HepG2 (cell line): ENCODE results near the gene MAPK12. TPM values are rescaled to one million over a fixed set of nuclear protein-coding genes. Genes with fewer than 3 reads are reported as not detected.

Experiments
- ATAC-seq: fragments of 200-7000 bp; cut with Tn5 transposase; 3 replicates; pipeline ENCODE4 v1.9.1; 2020; ENCODE audit warnings: mild to moderate bottlenecking, moderate library complexity
- BruUV-seq: library from RNA; stranded (reverse); fragments of 400-500 nt; replicated peaks from 2 replicates; lab custom pipeline; 2021; lab: Mats Ljungman, UMichigan
- CTCF ChIA-PET: fragments of 300-600 bp; formaldehyde crosslinking; extraction: SDS; loops from one replicate; lab custom pipeline; 2021; ENCODE audit warnings: low total read pairs, inconsistent platforms, low intra/inter-chr PET ratio; lab: Yijun Ruan, JAX
- POLR2A ChIA-PET: fragments of 350-600 bp; sonication (Branson Sonifier 250); formaldehyde crosslinking; loops from one replicate; lab custom pipeline; 2020; ENCODE audit warnings: antibody characterized with exemption, inconsistent platforms; lab: Yijun Ruan, JAX
- DNase-seq: peaks from one replicate; pipeline ENCODE4 v3.0.0-alpha.2; 2015; ENCODE audit warnings: low spot score
- FAIRE-seq: peaks from 3 replicates; lab custom pipeline; 2011; peaks lifted over from hg19 to GRCh38; lab: Jason Lieb, UNC
- H2AFZ ChIP-seq: one replicate; pipeline ENCODE4 v1.6.1; 2011; ENCODE audit warnings: low read length, inconsistent platforms
- H3K27ac ChIP-seq: fragments of 300-600 bp; 3 replicates; pipeline ENCODE4 v1.8.0; 2011; ENCODE audit warnings: mixed run types, mild to moderate bottlenecking, mixed read lengths, low read length, inconsistent platforms; ENCODE audit not compliant: insufficient read depth; ENCODE audit errors: extremely low read length
- H3K27me3 ChIP-seq, 2 experiments: fragments of 200-600 bp in 1 of 2; 2 replicates in 1 of 2; 3 replicates in 1 of 2; pipeline versions ENCODE4 v1.6.0 to v1.8.0; 2011; ENCODE audit warnings: low read length in 2 of 2, mild to moderate bottlenecking in 2 of 2, moderate library complexity in 2 of 2, inconsistent platforms in 1 of 2; ENCODE audit not compliant: insufficient read depth in 2 of 2, control insufficient read depth in 1 of 2
- H3K36me3 ChIP-seq, 2 experiments: fragments of 200-600 bp in 1 of 2; replicated peaks in 1 of 2; 2 replicates in 1 of 2; 3 replicates in 1 of 2; pipeline versions ENCODE4 v1.5.1 to v1.8.0; 2011; ENCODE audit warnings: low read length in 2 of 2, inconsistent platforms in 1 of 2; ENCODE audit not compliant: insufficient read depth in 2 of 2, control insufficient read depth in 1 of 2
- H3K4me1 ChIP-seq: 2 replicates; pipeline ENCODE4 v1.5.1; 2012; ENCODE audit warnings: low read length, inconsistent platforms; ENCODE audit not compliant: insufficient read depth
- H3K4me2 ChIP-seq: 2 replicates; pipeline ENCODE4 v1.6.0; 2011; ENCODE audit warnings: low read depth, low read length, inconsistent platforms
- H3K4me3 ChIP-seq, 3 experiments: fragments of 200-600 bp in 1 of 3; sonication (generic), shearing (Covaris generic) in 1 of 3; replicated peaks in 1 of 3; 2 replicates each; pipeline ENCODE4 v1.5.1; 2011 to 2016; ENCODE audit warnings: low read length in 3 of 3, inconsistent platforms in 2 of 3, low read depth in 2 of 3, mild to moderate bottlenecking in 2 of 3, control low read depth in 1 of 3, mixed read lengths in 1 of 3; ENCODE audit not compliant: insufficient read depth in 1 of 3
- H3K79me2 ChIP-seq: one replicate; pipeline ENCODE4 v1.6.1; 2011; ENCODE audit warnings: low read length, inconsistent platforms; ENCODE audit not compliant: insufficient read depth
- H3K9ac ChIP-seq: 2 replicates; pipeline ENCODE4 v1.6.0; 2011; ENCODE audit warnings: mild to moderate bottlenecking, low read depth, low read length, inconsistent platforms; ENCODE audit not compliant: insufficient read depth
- H3K9me3 ChIP-seq: 2 replicates; pipeline ENCODE4 v1.5.1; 2012; ENCODE audit warnings: mild to moderate bottlenecking, low read length
- H4K20me1 ChIP-seq: 2 replicates; pipeline ENCODE4 v1.6.0; 2011; ENCODE audit warnings: inconsistent platforms, mild to moderate bottlenecking, low read length, moderate library complexity; ENCODE audit not compliant: insufficient read depth
- MAFF ChIP-seq: IDR thresholded peaks from 2 replicates; pipeline ENCODE4 v1.6.1; 2011; ENCODE audit warnings: low read depth, low read length, improper control_type of control experiment
- MAFK ChIP-seq, 2 experiments: IDR thresholded peaks in 1 of 2; conservative IDR thresholded peaks in 1 of 2; 2 replicates each; pipeline ENCODE4 v1.6.1; 2011; ENCODE audit warnings: improper control_type of control experiment in 2 of 2, low read length in 2 of 2
- SNAI1 ChIP-seq: sonication (generic); formaldehyde crosslinking; IDR thresholded peaks from 2 replicates; pipeline ENCODE4 v1.5.0; 2020; ENCODE audit warnings: mild to moderate bottlenecking, missing genetic modification reagents, borderline replicate concordance
- SOX13 ChIP-seq, 3 experiments: fragments of 450-650 bp in 1 of 3; sonication (generic) in 1 of 3; formaldehyde crosslinking in 1 of 3; IDR thresholded peaks in 2 of 3; conservative IDR thresholded peaks in 1 of 3; 2 replicates each; pipeline versions ENCODE4 v1.5.0 to v1.6.1; 2016 to 2020; ENCODE audit warnings: antibody characterized with exemption in 1 of 3, mild to moderate bottlenecking in 1 of 3, missing compliant biosample characterization in 1 of 3, missing genetic modification reagents in 1 of 3, moderate library complexity in 1 of 3
- ZNF407 ChIP-seq: sonication (generic); formaldehyde crosslinking; IDR thresholded peaks from one replicate; pipeline ENCODE4 v1.5.1; 2020; ENCODE audit warnings: mild to moderate bottlenecking, missing genetic modification reagents; ENCODE audit errors: not compliant biosample characterization
- ZSCAN30 ChIP-seq: sonication (generic); formaldehyde crosslinking; IDR thresholded peaks from 2 replicates; pipeline ENCODE4 v1.5.0; 2020; ENCODE audit warnings: mild to moderate bottlenecking, missing genetic modification reagents
- WGBS: methylation state at CpG from one replicate; pipeline ENCODE4 v1.1.6; 2017; ENCODE audit warnings: low lambda C conversion rate; 5-methylcytosine and 5-hydroxymethylcytosine counted together
- in situ Hi-C: cut with HindIII; loops from 2 replicates; pipeline ENCODE4 v1.10.0; 2017; ENCODE audit warnings: low pct_unique_long_range_greater_than_20kb; ENCODE audit not compliant: extremely low pct_ligation_motif_present
- intact Hi-C: fragments of 100-400 bp; cut with micrococcal nuclease; formaldehyde crosslinking; loops from one replicate; pipeline ENCODE4 v1.10.0; 2022; ENCODE audit not compliant: unreplicated experiment
- polyA plus RNA-seq, 8 experiments: library from polyadenylated mRNA; depleted of rRNA in 3 of 8; stranded (reverse) in 7 of 8; unstranded in 1 of 8; fragments of >200 nt; fragmentation: Illumina TruSeq in 4 of 8; extraction: Trizol in 4 of 8; gene quantifications; 2 replicates each; pipeline versions ENCODE4 v1.2.1 to v1.2.3, GENCODE V29; 2011 to 2016; ENCODE audit warnings: low read depth in 4 of 8, missing spikeins in 1 of 8, mixed read lengths in 1 of 8; ENCODE audit not compliant: insufficient read depth in 1 of 8
- total RNA-seq, 5 experiments: library from RNA; depleted of rRNA; stranded (reverse); fragments of >200 nt; fragmentation: Illumina TruSeq; extraction: Trizol; gene quantifications; 2 replicates each; pipeline ENCODE4 v1.2.3, GENCODE V29; 2016; ENCODE audit warnings: low read depth in 1 of 5

Gene MAPK12
- total and polyA plus RNA-seq, 2 of the 13 experiments (the other 11 are each of a cell fraction or from before 2014, with no cell fraction given) = 22.2 to 23.3 TPM

GRCh38 chr22:50259302-50259701 is 2.2 kb downstream of the MAPK12 start (continued):
- no peak for TF ChIP-seq ZNF407

- Histone ChIP-seq H3K36me3 (peaks cover 3% of the 10 kb centered on the region in 2 experiments; a peak in 1 of 5 replicates), H3K9me3 (no peaks in the 10 kb centered on the region), H3K4me2 (no peak overlapping the region)
- intact Hi-C loops = no loop called here
- TF ChIP-seq ZSCAN30 (no peak), MAFK (conservative IDR thresholded peaks at IDR 0.05 in 1 of 2, IDR thresholded peaks at IDR 0.05 in 1 of 2; ENCODE audit: low read length in 2 of 2) (peak; percentile 93 to 94), SOX13 (IDR thresholded peaks at IDR 0.05) (no peak), SOX13 (CRISPR knock-in tag; conservative IDR thresholded peaks at IDR 0.05 in 1 of 2, IDR thresholded peaks at IDR 0.05 in 1 of 2) (no peak), SNAI1 (CRISPR knock-in tag) (no peak), MAFF (peak; percentile 88)
- TF ChIP-seq, all 625 proteins: peak for 2
- no peak overlapping the region for H2AFZ ChIP-seq
- no peak overlapping the region for H3K4me3 ChIP-seq
- 94% methylated on average over 24 of the region's 24 CpGs for WGBS
- ATAC-seq (no peak), DNase-seq (no peak), FAIRE-seq (no peak)
- H3K27ac ChIP-seq = no peak overlapping the region
- H3K27me3 ChIP-seq = peaks cover 5 to 12% of the 10 kb centered on the region in 2 experiments; a peak in 3 of 5 replicates
- H3K4me1 ChIP-seq = peaks cover 42% of the 10 kb centered on the region
- BruUV-seq = no TSS peak
- H3K9ac ChIP-seq = no peak overlapping the region
- ChIA-PET POLR2A (interaction anchor here (1.1 kb wide), 1 partner anchor 7 kb away, joined by 3 read pairs; the partner anchor contains the start of gene HDAC10), CTCF (no interaction called here)
- no peaks in the 10 kb centered on the region for H3K79me2 ChIP-seq
- in situ Hi-C loops = no loop called here
- no peaks in the 10 kb centered on the region for H4K20me1 ChIP-seq
These were observed 2.9 kb downstream of the MAPK12 start for GRCh38 chr22:50258361-50259292.
